ENCODE results near the gene VCPKMT.

Gene VCPKMT

DNA sequence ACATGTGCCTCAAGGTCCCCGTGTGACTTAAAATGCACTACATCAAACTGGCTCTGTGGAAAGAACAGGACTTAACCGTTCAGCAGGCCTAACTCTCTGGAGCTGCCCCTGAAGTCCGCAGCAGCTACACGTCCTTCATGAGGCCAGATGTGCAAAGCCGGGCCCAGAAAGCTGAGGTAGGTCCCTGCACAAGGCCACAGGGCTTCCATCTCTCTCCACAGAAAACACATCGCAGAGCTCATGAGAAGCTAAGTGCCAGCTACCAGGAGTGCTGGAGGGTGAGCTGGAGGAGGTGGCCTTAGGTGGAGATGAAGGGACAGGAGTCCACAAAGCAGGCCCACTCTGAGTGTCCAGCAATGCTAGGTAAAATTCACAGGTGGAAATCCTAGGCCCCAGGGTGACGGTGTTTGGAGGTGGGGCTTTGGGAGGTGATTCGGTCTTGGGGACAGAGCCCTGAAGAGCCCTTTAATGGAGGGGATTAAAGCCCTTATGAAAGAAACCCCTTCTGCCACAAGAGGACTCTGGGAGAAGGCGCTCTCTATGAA, 52.4 kb downstream of the VCPKMT start:
- DNase-seq: no peak

- DNase-seq: no peak
Measured at GRCh38 chr14:50062438-50063085, 53.8 kb downstream of the VCPKMT start.

GRCh38 chr14:50061664-50062437, 54.5 kb downstream of the VCPKMT start:
- no peak for DNase-seq

- DNase-seq: no peak
Measured at GRCh38 chr14:50060871-50061663, 55.3 kb downstream of the VCPKMT start.

DNA sequence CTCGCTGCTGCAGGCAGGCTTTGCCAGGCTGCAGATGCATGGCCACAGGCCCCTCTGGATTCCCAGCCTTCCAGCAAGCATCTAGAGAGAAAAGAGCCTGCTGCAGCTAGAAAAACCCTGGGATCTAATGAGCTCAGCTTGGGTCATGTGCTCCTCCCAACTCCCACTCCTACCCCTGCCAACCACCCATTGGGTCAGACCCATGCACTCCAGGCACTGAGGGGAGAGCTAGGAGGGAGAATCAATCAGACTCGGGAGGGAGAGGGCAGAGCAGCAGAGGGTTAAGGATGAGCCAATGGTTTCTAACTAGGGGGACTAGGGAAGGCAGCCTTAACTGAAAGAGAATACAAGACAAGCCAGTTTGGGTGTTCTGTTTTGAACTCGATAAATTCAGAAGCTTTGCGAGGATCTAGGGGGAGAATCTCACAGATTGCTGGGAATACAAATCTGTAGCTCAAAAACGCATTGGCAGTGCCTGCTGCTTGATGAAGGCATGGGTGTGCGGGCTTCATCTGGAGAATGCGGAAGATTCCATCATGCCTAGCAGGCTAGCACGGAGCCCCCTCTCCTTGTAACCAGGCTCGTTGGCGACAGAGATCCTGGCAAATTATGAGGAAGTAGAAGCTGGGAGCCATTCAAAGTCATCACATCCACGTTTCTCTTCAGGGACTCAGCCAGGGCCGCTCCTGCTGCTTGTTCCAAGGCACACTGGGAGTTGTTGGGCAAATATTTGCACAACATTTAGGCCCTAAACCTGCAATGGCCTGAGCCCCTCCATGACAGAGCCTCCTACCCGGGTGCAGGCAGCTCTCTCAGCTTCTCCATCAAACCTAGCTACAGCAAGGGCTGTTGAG, 56.4 kb downstream of the VCPKMT start:
- no peak for DNase-seq

Data from NCI-H1105 (cell line).